GM23338 (cell line): Measurements from ENCODE around the gene CACNA2D3. TPM values are rescaled to one million over a fixed set of nuclear protein-coding genes. Genes with fewer than 3 reads are reported as not detected.

Source experiments
- CTCF ChIP-seq, 2 experiments: fragments of 200-600 bp in 1 of 2; sonication (generic) in 1 of 2; conservative IDR thresholded peaks; 2 replicates each; pipeline versions ENCODE4 v1.5.1 to v1.6.1; 2016 to 2017; ENCODE audit warnings: antibody characterized with exemption in 2 of 2, low read depth in 2 of 2, mild to moderate bottlenecking in 2 of 2, moderate library complexity in 1 of 2
- ETS1 ChIP-seq: IDR thresholded peaks from 2 replicates; pipeline ENCODE4 v1.6.1; 2016; ENCODE audit warnings: antibody characterized with exemption
- REST ChIP-seq: IDR thresholded peaks from one replicate; pipeline ENCODE4 v1.6.1; 2018; ENCODE audit warnings: antibody characterized with exemption; ENCODE audit not compliant: unreplicated experiment
- ZNF462 ChIP-seq: fragments of 250-450 bp; sonication (Bioruptor Pico); IDR thresholded peaks from 2 replicates; pipeline ENCODE4 v1.5.0; 2020; ENCODE audit warnings: mild to moderate bottlenecking, moderate library complexity
- polyA plus RNA-seq: library from polyadenylated mRNA; unstranded; fragments of >200 nt; fragmentation: Nextera tagmentation; extraction: Ambion mirVana; gene quantifications from 2 replicates; pipeline ENCODE4 v1.2.1, GENCODE V29; 2016
- total RNA-seq: library from RNA; depleted of rRNA; stranded (reverse); fragments of >200 nt; shearing (Covaris generic); gene quantifications from 2 replicates; pipeline ENCODE4 v1.2.3, GENCODE V29; 2014

Gene CACNA2D3
- total and polyA plus RNA-seq, 2 experiments from 2014 or later, result 2.2 to 2.3 TPM

GRCh38 chr3:54565956-54566355 lies 443.6 kb downstream of the CACNA2D3 start (continued):
- no peak for TF ChIP-seq ZNF462 (CRISPR knock-in tag)
- TF ChIP-seq CTCF (conservative IDR thresholded peaks at IDR 0.05; ENCODE audit: low read depth in 2 of 2), result no peak
- TF ChIP-seq REST, result no peak
- TF ChIP-seq ETS1, result no peak
